ENCODE results near the gene TUB.

The TUB gene

DNA sequence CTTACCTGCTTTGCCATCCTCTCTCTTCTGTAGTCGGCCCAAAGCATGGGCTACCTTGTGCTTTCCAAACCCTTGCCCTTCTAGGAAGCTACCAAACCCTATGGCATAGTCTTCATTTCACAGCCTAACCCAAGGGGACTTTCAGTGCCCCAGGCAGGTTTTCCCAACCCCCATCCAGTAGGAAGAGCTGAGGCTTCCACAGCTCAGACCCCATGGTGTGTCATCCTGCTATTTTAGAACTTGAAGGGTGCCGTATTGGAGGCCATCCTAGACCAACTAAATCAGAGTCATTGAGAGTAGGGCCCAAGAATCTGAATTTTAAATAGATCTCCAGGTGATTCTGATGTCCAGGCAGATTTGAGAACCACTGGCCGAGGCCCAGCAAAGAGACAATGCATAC, 31.9 kb upstream of the TUB start:
- no peaks in the 10 kb centered on the region for H3K9me3 ChIP-seq (ENCODE audit: insufficient read depth, low read length)
- H3K27ac ChIP-seq (ENCODE audit: low read depth, low read length), result no peak overlapping the region
- no peaks in the 10 kb centered on the region for H3K36me3 ChIP-seq (ENCODE audit: low read length)
- no peaks in the 10 kb centered on the region for H3K9me2 ChIP-seq (replicated peaks; ENCODE audit: insufficient read depth, low read length)
- H3F3A ChIP-seq (ENCODE audit: insufficient read depth), result no peaks in the 10 kb centered on the region
- no peaks in the 10 kb centered on the region for H4K20me1 ChIP-seq (ENCODE audit: low read depth, low read length)
- H3K4me3 ChIP-seq (ENCODE audit: insufficient read depth, low read length, poor library complexity, severe bottlenecking), result no peak overlapping the region
- no peak overlapping the region for H3K9ac ChIP-seq (ENCODE audit: low read length)
- no peaks in the 10 kb centered on the region for H3K79me2 ChIP-seq (ENCODE audit: insufficient read depth, low read length)
- TF ChIP-seq, protein P1, sequence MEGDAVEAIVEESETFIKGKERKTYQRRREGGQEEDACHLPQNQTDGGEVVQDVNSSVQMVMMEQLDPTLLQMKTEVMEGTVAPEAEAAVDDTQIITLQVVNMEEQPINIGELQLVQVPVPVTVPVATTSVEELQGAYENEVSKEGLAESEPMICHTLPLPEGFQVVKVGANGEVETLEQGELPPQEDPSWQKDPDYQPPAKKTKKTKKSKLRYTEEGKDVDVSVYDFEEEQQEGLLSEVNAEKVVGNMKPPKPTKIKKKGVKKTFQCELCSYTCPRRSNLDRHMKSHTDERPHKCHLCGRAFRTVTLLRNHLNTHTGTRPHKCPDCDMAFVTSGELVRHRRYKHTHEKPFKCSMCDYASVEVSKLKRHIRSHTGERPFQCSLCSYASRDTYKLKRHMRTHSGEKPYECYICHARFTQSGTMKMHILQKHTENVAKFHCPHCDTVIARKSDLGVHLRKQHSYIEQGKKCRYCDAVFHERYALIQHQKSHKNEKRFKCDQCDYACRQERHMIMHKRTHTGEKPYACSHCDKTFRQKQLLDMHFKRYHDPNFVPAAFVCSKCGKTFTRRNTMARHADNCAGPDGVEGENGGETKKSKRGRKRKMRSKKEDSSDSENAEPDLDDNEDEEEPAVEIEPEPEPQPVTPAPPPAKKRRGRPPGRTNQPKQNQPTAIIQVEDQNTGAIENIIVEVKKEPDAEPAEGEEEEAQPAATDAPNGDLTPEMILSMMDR (IDR thresholded peaks at IDR 0.05; ENCODE audit: insufficient read depth, low read length, poor library complexity, severe bottlenecking), result no peak
- TF ChIP-seq EZH2phosphoT487 (conservative IDR thresholded peaks at IDR 0.05; ENCODE audit: low read length), result no peak
- H3K27me3 ChIP-seq (ENCODE audit: low read length), result no peaks in the 10 kb centered on the region
- H2AFZ ChIP-seq (ENCODE audit: low read depth, low read length, severe bottlenecking), result no peak overlapping the region
- no peak overlapping the region for H3K4me2 ChIP-seq (ENCODE audit: low read depth, low read length, poor library complexity, severe bottlenecking)

GRCh38 chr11:8055091-8055835, 25.7 kb upstream of the TUB start:
- H3K27me3 ChIP-seq (ENCODE audit: low read length), result no peaks in the 10 kb centered on the region

GRCh38 chr11:8055836-8056526, 25.0 kb upstream of the TUB start:
- TF ChIP-seq, protein P1 (IDR thresholded peaks at IDR 0.05; ENCODE audit: insufficient read depth, low read length, poor library complexity, severe bottlenecking), result no peak
- no peak for TF ChIP-seq EZH2phosphoT487 (conservative IDR thresholded peaks at IDR 0.05; ENCODE audit: low read length)
- no peaks in the 10 kb centered on the region for H3F3A ChIP-seq (ENCODE audit: insufficient read depth)
- H3K9me3 ChIP-seq (ENCODE audit: insufficient read depth, low read length), result no peaks in the 10 kb centered on the region
- no peaks in the 10 kb centered on the region for H3K9me2 ChIP-seq (replicated peaks; ENCODE audit: insufficient read depth, low read length)
- no peaks in the 10 kb centered on the region for H3K79me2 ChIP-seq (ENCODE audit: insufficient read depth, low read length)
- H2AFZ ChIP-seq (ENCODE audit: low read depth, low read length, severe bottlenecking), result no peak overlapping the region
- no peak overlapping the region for H3K27ac ChIP-seq (ENCODE audit: low read depth, low read length)
- H4K20me1 ChIP-seq (ENCODE audit: low read depth, low read length), result no peaks in the 10 kb centered on the region
- H3K27me3 ChIP-seq (ENCODE audit: low read length), result no peaks in the 10 kb centered on the region
- H3K36me3 ChIP-seq (ENCODE audit: low read length), result no peaks in the 10 kb centered on the region
- H3K4me3 ChIP-seq (ENCODE audit: insufficient read depth, low read length, poor library complexity, severe bottlenecking), result no peak overlapping the region
- H3K4me2 ChIP-seq (ENCODE audit: low read depth, low read length, poor library complexity, severe bottlenecking), result no peak overlapping the region
- no peak overlapping the region for H3K9ac ChIP-seq (ENCODE audit: low read length)

More at GRCh38 chr11:8055091-8055835, 25.7 kb upstream of the TUB start:
- H2AFZ ChIP-seq (ENCODE audit: low read depth, low read length, severe bottlenecking), result no peak overlapping the region
- H3K4me2 ChIP-seq (ENCODE audit: low read depth, low read length, poor library complexity, severe bottlenecking), result no peak overlapping the region
- H3K4me3 ChIP-seq (ENCODE audit: insufficient read depth, low read length, poor library complexity, severe bottlenecking), result no peak overlapping the region
- no peak overlapping the region for H3K27ac ChIP-seq (ENCODE audit: low read depth, low read length)
- no peaks in the 10 kb centered on the region for H3K9me3 ChIP-seq (ENCODE audit: insufficient read depth, low read length)
- no peaks in the 10 kb centered on the region for H3F3A ChIP-seq (ENCODE audit: insufficient read depth)
- H3K9ac ChIP-seq (ENCODE audit: low read length), result no peak overlapping the region
- no peaks in the 10 kb centered on the region for H3K79me2 ChIP-seq (ENCODE audit: insufficient read depth, low read length)
- H3K9me2 ChIP-seq (replicated peaks; ENCODE audit: insufficient read depth, low read length), result no peaks in the 10 kb centered on the region
- TF ChIP-seq, protein P1 (IDR thresholded peaks at IDR 0.05; ENCODE audit: insufficient read depth, low read length, poor library complexity, severe bottlenecking), result peak; percentile 20
- TF ChIP-seq EZH2phosphoT487 (conservative IDR thresholded peaks at IDR 0.05; ENCODE audit: low read length), result no peak
- no peaks in the 10 kb centered on the region for H4K20me1 ChIP-seq (ENCODE audit: low read depth, low read length)
- no peaks in the 10 kb centered on the region for H3K36me3 ChIP-seq (ENCODE audit: low read length)

All from SU-DHL-6 (cell line).